Loucy (cell line): ENCODE results near the gene RUNX1.

Experiments
- EZH2phosphoT487 ChIP-seq: fragments of 200-600 bp; IDR thresholded peaks from 2 replicates; pipeline ENCODE4 v1.6.1; 2018; ENCODE audit warnings: antibody characterized with exemption, mild to moderate bottlenecking, moderate library complexity, borderline replicate concordance
- TF ChIP-seq, protein P1 (sequence below): fragments of 200-600 bp; sonication (generic); conservative IDR thresholded peaks from 2 replicates; pipeline ENCODE4 v1.5.1; 2014; ENCODE audit warnings: mild to moderate bottlenecking, antibody characterized with exemption, low read length

DNA sequence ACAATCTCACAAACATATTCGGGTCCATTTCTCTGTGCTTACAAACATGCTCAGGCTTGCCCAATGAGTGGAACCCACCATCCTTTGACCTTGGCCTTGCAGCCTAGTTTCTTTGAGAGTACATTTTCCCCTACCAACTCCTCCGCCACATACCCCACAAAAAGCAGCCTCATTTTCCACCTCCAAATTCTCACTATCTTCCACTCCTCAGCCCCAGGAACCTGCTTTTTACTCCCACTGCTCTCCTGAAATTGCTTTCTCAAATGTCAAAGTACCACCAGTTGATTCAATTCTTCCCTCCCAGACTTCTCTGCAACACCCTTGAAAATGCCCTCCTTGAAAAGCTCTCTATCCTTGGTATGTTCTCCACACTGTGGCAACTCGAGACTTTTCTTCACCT is 103.8 kb downstream of the RUNX1 start:
- no peak for TF ChIP-seq EZH2phosphoT487
- TF ChIP-seq, protein P1, sequence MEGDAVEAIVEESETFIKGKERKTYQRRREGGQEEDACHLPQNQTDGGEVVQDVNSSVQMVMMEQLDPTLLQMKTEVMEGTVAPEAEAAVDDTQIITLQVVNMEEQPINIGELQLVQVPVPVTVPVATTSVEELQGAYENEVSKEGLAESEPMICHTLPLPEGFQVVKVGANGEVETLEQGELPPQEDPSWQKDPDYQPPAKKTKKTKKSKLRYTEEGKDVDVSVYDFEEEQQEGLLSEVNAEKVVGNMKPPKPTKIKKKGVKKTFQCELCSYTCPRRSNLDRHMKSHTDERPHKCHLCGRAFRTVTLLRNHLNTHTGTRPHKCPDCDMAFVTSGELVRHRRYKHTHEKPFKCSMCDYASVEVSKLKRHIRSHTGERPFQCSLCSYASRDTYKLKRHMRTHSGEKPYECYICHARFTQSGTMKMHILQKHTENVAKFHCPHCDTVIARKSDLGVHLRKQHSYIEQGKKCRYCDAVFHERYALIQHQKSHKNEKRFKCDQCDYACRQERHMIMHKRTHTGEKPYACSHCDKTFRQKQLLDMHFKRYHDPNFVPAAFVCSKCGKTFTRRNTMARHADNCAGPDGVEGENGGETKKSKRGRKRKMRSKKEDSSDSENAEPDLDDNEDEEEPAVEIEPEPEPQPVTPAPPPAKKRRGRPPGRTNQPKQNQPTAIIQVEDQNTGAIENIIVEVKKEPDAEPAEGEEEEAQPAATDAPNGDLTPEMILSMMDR, result no peak
